ENCODE measurements around the gene RNF2. TPM values are rescaled to one million over a fixed set of nuclear protein-coding genes. Genes with fewer than 3 reads are reported as not detected.

Gene RNF2
- total and polyA plus RNA-seq, 10 of the 15 experiments (the other 5 are each of a cell fraction or from before 2014, with no cell fraction given), result 4.8 to 36.3 (median 15.1) TPM

GRCh38 chr1:185105121-185105520 lies 59.8 kb downstream of the RNF2 start:
- Histone ChIP-seq H3K4me1 (ENCODE audit: control insufficient read depth, insufficient read depth, low read length) (no peaks in the 10 kb centered on the region), H3K79me2 (ENCODE audit: control insufficient read depth, insufficient read depth, low read length) (no peaks in the 10 kb centered on the region), H2AFZ (ENCODE audit: control insufficient read depth, low read depth, low read length) (no peak overlapping the region), H3K4me3 (no peak overlapping the region), H4K20me1 (ENCODE audit: control insufficient read depth, insufficient read depth) (no peaks in the 10 kb centered on the region), H3K9ac (ENCODE audit: control insufficient read depth, insufficient read depth, low read length) (no peak overlapping the region), H3K27ac (ENCODE audit: control insufficient read depth, insufficient read depth) (no peak overlapping the region), H3K36me3 (ENCODE audit: control insufficient read depth in 2 of 2, insufficient read depth in 2 of 2, low read length in 1 of 2) (peaks cover 0 to 3% of the 10 kb centered on the region in 2 experiments; a peak in 1 of 4 replicates), H3K4me2 (ENCODE audit: control insufficient read depth, insufficient read depth) (no peak overlapping the region), H3K27me3 (replicated peaks in 1 of 2; ENCODE audit: control insufficient read depth in 2 of 2, insufficient read depth in 2 of 2, low read length in 1 of 2) (no peaks in the 10 kb centered on the region), H3K9me3 (replicated peaks; ENCODE audit: control insufficient read depth, insufficient read depth, low read length) (no peaks in the 10 kb centered on the region; the same call in 1 of the 3 replicates)
- ChIA-PET RAD21 (ENCODE audit: unreplicated experiment) (no interaction called here), POLR2A (no interaction called here), SMC1A (ENCODE audit: uncharacterized antibody, unreplicated experiment) (interaction anchor here (1.5 kb wide), 1 partner anchor 25 kb away, joined by 3 read pairs; no protein-coding TSS in a partner anchor), CTCF (no interaction called here)
- WGBS (ENCODE audit: insufficient coverage, insufficient replicate concordance, low lambda C conversion rate, missing lambda C conversion rate), result 98% methylated on average over 3 of the region's 3 CpGs
- in situ Hi-C loops (cut with MboI), result no loop called here
- intact Hi-C loops (cut with micrococcal nuclease; ENCODE audit: unreplicated experiment), result no loop called here
- TF ChIP-seq CREM (IDR thresholded peaks at IDR 0.05; ENCODE audit: low read depth) (no peak), KAT2A (conservative IDR thresholded peaks at IDR 0.05; ENCODE audit: control insufficient read depth, low read depth, low read length) (no peak), CREB1 (IDR thresholded peaks at IDR 0.05; ENCODE audit: low read depth) (no peak), YY1 (IDR thresholded peaks at IDR 0.05; ENCODE audit: low read depth, low read length) (no peak), CHD2 (IDR thresholded peaks at IDR 0.05; ENCODE audit: borderline replicate concordance, low read depth, low read length) (no peak), IRF5 (IDR thresholded peaks at IDR 0.05; ENCODE audit: borderline replicate concordance) (no peak), HSF1 (IDR thresholded peaks at IDR 0.05; ENCODE audit: low read depth, low read length) (no peak), MEF2A (IDR thresholded peaks at IDR 0.05; ENCODE audit: insufficient read depth, low read depth, low read length) (no peak), ATF7 (IDR thresholded peaks at IDR 0.05; ENCODE audit: low read depth) (no peak), PKNOX1 (IDR thresholded peaks at IDR 0.05) (no peak), ATF2 (IDR thresholded peaks at IDR 0.05; ENCODE audit: low read length) (no peak), FOS (IDR thresholded peaks at IDR 0.05; ENCODE audit: borderline replicate concordance, extremely low read depth, insufficient read length) (no peak), NFIC (IDR thresholded peaks at IDR 0.05; ENCODE audit: low read depth, low read length) (no peak), IRF4 (IDR thresholded peaks at IDR 0.05; ENCODE audit: low read depth, low read length) (no peak), GABPA (IDR thresholded peaks at IDR 0.05; ENCODE audit: low read depth) (no peak), BHLHE40 (IDR thresholded peaks at IDR 0.05; ENCODE audit: borderline replicate concordance in 1 of 2, low read depth in 2 of 2, low read length in 1 of 2) (no peak)
- BruUV-seq (replicated peaks), result no TSS peak
- DNase-seq (ENCODE audit: low read depth, low spot score) (no peak), ATAC-seq (no peak), FAIRE-seq (no peak)

All from GM12878 (cell line).